Right kidney (tissue), 1 donor: ENCODE results near the gene PTBP2.

Experiments
- DNase-seq: peaks from one replicate; pipeline ENCODE4 v3.0.0-alpha.2; 2016

Gene PTBP2

DNA sequence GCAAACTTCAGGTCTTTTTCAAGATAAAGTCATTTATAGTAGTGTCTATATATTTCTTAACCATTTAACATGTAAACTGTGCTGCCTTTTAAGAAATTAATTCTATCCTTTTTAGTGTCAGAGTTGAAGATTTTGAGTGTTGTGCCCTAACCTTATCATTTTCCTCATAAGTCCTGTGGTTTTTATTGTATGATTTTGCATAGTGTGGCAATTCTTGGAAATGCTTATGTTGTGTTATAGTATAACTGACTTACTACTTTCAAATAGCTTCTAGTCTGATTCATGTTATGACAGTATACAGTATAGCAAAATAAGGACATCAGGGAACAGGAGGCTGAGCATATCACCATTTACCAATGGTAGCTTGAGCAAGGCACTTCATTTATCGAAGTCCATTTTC, 99.1 kb downstream of the PTBP2 start:
- no peak for DNase-seq

DNA sequence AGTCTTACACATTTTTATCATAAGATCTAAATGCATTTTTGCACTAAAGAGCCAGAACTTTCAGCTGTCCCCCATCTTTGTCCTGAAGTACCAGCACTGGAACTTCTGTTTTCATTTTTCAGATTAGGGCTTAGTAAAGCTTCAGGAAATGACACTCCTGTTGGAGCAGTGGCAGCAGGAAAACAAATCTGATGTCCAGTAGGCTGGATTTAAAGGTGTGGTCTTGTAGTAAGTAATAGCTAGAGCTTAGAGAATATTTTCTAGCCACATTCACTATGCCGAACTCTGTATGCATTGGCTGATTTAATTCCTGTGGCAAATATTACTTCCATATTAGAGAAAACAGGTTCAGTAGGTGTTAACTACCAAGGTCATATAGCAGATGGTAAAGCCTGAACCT, 103.6 kb downstream of the PTBP2 start:
- DNase-seq: no peak

DNA sequence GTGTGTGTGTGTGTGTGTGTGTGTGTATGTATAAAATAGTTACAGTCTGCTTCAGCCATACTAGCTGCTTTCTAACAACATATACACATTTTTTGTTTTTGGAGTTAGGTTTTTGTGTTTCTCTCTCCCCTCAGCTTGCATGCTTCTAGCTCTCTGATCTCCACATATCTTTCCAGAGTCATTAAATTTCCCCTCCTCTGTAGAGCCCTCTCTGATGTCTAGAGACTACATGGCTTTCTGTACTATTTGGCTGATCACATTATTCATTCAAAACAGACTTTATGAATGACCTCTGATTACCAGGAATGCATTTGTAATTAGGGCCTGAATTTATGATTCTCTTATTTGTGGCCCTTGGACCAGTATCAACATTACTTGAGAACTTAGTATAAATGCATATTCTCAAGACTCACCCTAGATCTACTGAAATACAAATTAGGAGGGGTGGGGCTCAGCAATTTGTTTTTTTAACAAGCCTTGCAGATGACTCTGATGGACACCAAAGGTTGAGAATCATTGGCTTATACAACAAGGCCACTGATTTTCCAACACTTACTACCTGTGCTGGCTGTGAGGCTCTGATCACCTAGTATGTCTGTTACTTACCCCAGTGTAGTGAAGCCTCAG, 104.5 kb downstream of the PTBP2 start:
- no peak for DNase-seq

DNA sequence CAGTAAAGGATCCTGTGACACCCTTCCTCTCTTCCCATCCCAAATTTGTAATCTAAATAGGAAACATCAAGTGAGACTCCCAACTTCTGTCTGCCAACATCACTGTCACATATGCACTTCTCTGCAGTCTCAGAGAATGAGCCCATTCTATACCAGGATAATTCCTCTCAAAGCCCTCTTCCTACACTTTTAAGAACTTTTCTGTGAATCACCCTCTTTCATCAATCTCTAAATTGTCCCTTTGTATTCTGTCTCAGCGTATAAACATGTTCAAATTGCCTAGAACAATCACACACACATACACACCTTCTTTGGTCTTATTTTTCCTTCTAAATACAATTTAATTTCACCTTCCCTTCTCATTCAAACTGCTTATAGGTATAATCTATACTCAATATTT, 111.8 kb downstream of the PTBP2 start:
- no peak for DNase-seq

DNA sequence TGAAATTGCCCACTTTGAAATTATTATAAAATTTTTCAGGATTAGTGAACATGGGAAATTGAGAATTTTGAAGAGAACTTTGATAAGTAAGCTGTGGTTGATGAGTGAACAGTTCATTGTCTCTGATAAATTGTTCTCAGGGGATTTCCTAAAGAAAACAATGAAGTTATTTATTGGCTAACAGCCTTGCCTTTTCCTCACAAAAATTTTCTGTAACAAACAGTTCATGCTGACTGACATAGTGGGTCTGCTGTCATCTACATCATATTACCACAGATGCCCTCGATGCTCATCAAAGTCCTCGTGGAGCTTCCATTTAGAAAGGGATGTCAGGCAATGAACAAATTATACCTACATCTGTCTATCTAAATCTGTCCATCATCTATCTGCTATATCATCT, 113.4 kb downstream of the PTBP2 start:
- DNase-seq: no peak

DNA sequence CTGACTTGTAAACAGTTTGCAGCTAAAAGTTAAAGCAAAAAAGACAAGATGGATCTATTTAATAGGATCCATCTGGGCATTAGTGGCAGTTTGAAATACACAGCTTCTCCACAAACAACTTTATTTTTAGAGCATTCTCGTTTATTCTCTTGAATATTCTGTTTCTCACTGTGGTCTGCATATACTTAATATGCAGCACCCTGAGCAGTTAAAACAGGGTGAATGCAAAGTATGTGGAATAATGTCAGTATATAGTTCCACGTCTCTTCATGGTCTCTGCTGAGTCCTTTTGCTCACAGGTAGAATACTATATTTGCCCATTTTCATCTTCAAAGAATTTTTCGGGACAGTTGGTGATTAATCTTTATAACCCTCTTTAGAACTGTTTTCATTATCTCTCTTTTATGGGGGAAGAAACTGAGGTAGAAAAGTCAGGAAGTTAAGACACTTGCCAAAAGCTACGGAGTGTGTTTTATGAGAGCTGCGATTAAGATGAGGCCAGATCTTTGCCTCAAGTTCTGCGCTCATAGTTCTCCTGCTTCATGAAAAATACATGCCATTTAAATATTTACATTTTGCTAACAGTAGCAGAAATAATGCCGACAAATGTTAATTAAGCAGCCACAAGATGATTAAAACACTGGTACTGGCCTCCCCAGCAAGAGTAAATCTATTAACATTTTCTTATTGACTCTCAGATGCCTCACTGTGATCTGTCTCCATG, 115.6 kb downstream of the PTBP2 start:
- no peak for DNase-seq

DNA sequence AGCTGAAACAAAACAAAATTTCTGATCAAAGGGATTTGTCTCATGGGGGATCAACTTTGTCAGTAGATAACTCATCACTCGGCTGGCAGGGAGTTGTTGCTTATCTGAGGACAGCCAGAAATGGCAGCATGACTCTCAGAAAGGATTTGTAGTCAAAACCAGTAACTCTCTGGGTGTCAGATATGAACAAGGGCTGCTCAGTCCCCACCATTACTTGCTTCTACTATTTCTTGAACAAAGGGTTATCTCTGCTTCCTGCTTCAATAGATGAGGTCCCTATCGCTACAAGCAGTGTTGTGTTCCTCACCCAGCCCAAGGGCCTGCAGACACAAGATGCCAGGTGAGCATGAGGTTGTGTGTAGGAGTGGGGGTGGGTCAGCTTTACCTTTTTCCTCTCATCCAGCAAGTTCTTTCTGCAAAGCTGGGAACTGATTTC, 116.2 kb downstream of the PTBP2 start:
- DNase-seq: no peak

DNA sequence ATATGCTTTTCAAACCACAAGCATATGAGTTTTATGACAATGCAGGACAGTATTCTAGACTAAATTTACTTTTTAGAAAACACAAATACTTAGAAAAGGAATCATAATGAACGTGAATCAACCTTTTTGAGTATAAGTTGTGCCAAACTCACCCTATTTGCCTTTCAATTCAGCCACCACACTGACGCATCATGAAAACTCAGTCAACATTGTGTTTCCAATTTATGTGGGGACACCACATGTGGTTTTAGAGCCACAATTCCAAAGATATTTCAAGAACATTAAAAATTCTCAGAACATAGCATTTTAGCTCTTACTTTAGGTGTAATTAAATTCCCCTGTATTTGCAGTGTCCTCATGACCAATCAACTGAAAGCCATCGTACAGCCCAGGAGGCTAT, 118.8 kb downstream of the PTBP2 start:
- no peak for DNase-seq

DNA sequence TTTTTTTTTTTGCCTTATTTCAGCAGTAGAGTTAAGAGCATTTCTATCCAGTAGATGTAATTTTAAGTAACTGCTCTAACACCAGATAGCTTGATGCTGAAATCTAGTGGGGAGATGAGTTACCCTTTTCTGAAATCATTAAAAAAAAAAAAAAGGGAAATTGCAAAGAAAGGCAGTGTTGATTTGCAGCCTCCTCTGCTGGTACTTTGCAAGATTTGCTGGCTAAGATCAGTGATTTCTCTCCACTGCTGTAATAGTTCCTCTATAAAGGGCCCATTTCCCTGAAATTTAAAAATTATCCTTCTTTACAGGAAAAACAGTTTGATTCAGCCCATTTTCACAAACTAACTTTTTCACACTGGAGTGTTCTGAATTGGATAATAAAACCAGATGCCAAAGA, 120.6 kb downstream of the PTBP2 start:
- DNase-seq: no peak

DNA sequence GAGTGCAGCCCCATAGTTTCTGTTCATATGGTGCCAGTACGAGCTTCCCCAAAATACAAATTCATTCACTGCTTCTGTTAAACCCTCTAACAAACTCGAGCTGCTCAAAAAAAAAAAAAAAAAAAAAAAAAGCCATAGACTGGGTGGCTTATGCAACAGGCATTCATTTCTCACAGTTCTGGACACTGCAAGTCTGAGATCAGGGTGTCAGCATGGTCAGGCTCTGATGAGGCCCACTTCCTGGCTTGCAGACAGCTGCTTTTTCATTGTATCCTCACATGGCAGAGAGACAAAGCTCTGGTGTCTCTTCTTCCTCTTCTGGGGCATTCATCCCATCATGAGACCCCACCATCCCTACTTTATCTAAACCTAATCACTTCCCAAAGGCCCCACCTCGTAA, 121.6 kb downstream of the PTBP2 start:
- DNase-seq: no peak

DNA sequence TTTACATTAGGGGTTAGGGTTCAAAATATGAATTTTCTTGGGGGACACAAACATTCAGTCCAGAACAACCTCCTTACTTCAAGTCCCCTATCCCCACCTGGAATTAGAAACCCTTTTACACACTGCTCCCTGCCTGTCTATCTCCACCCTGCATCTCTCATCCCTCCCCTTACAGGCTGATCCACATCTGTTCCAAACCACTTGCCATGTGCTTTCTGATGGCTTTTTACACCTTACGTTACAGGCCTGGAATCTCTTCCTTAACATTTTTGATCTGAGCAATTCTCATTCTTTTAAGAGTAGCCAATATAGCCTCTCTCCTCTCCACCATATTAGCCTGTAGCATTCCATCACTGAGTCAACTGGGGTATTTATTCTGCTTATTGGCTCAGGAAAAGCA, 122.0 kb downstream of the PTBP2 start:
- DNase-seq: no peak

DNA sequence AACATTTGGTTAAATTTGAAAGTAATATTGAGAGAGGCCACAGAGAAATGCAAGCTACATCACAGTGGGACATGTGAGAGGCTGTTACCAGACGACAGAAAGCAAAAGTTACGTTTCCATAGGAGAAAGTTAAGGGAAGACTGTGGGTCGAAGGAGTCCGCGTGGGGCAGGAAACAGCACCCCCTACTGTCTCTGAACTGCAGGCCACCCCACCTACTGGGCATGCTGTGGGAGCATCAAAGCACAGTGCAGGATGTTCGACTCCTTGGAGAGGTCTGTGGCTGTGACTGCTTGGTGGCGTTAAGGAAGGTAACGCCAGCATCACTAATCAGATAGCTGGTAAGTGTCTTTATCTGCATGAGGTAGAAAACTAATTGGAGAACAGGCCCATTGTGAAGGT, 123.9 kb downstream of the PTBP2 start:
- no peak for DNase-seq

DNA sequence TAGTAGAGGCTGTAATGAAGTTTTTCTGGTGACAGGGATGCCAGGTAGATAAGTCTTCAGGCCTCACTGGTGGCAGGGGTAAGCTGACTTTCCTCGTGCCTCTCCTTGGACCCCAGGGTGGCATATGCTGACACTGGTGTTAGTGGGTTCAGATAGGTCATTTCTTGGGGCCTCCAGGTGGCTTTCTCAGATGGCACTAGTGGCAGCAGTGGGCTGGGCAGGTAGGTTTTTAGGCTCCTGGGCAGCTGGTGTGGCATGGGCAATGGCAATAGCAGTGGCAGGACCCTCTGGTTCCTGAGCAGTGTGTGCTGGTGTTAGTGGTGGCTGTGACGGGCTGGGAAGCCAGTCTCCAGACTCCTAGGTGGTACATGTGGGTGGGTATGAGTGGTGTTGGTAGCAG, 140.3 kb downstream of the PTBP2 start:
- DNase-seq: no peak

DNA sequence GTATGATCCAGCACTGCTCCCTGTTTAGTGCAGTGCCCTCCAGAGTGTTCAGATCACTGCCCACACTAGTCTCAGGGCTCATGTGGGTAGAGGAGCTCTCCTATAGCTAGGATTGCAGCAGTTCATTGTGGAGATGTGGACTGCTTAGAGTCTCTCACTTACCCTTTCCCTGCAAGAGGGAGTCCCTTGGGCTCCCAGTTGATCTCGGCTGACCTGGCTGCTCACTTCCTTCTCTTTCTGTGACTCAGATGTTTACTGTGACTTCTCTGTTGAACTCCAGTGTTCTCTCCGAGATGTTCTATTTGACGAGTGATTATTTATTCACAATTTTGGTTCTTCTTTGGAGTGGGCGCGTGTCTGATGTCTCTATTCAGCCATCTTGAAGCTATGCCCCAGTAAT, 141.9 kb downstream of the PTBP2 start:
- DNase-seq: no peak
